Breast epithelium (tissue), 4 donors: Measurements from ENCODE around the gene BDKRB2. TPM values are rescaled to one million over a fixed set of nuclear protein-coding genes. Genes with fewer than 3 reads are reported as not detected.
A peak's percentile ranks its signal among the peaks of the same experiment; 100 is the strongest.

Source experiments
- DNase-seq, 2 donors: peaks; one replicate each; pipeline ENCODE4 v3.0.0-alpha.2; 2019; ENCODE audit warnings: low spot score in 2 of 2
- H3K27ac ChIP-seq, 2 donors: fragments of 200-600 bp; sonication (generic) in 1 of 2; one replicate each; pipeline ENCODE4 v1.5.1; 2016 to 2019; ENCODE audit warnings: mild to moderate bottlenecking in 1 of 2
- H3K27me3 ChIP-seq, 2 donors: fragments of 200-600 bp; sonication (generic) in 1 of 2; one replicate each; pipeline versions ENCODE4 v1.5.1 to v1.6.0; 2017 to 2019; ENCODE audit warnings: control low read depth in 1 of 2, mild to moderate bottlenecking in 1 of 2
- H3K36me3 ChIP-seq: fragments of 200-600 bp; one replicate; pipeline ENCODE4 v1.5.1; 2019
- H3K4me1 ChIP-seq, 2 donors: fragments of 200-600 bp; sonication (generic); one replicate each; pipeline ENCODE4 v1.5.1; 2016 to 2019; ENCODE audit warnings: control low read depth in 1 of 2
- H3K4me3 ChIP-seq, 3 donors: fragments of 200-600 bp; sonication (generic); 1 replicate in 2 of 3; 2 replicates in 1 of 3; pipeline ENCODE4 v1.5.1; 2016 to 2019; ENCODE audit warnings: mild to moderate bottlenecking in 3 of 3, moderate library complexity in 2 of 3
- H3K9me3 ChIP-seq, 2 donors: fragments of 200-600 bp; sonication (generic) in 1 of 2; one replicate each; pipeline ENCODE4 v1.5.1; 2016 to 2019; ENCODE audit warnings: control low read depth in 1 of 2
- CTCF ChIP-seq, 3 donors: fragments of 450-650 bp; IDR thresholded peaks; one replicate each; pipeline ENCODE4 v1.5.1; 2016 to 2017; ENCODE audit warnings: antibody characterized with exemption in 3 of 3, mild to moderate bottlenecking in 3 of 3, moderate library complexity in 3 of 3
- POLR2A ChIP-seq: fragments of 450-650 bp; IDR thresholded peaks from one replicate; pipeline ENCODE4 v1.6.1; 2016; ENCODE audit warnings: antibody characterized with exemption, mild to moderate bottlenecking, moderate library complexity
- POLR2AphosphoS5 ChIP-seq, 3 donors: sonication (generic); formaldehyde crosslinking; IDR thresholded peaks; one replicate each; pipeline ENCODE4 v1.6.1; 2017; ENCODE audit warnings: antibody characterized with exemption in 3 of 3
- intact Hi-C: fragments of 100-400 bp; cut with DNase I; formaldehyde crosslinking; loops from one replicate; pipeline ENCODE4 v1.15.1; 2023; ENCODE audit warnings: low total_unique reads
- total RNA-seq, 3 donors: library from RNA; depleted of rRNA; stranded (reverse); fragments of >200 nt; gene quantifications; one replicate each; pipeline ENCODE4 v1.1.0, GENCODE V29; 2016

The BDKRB2 gene
- total RNA-seq, 3 donors from 2014 or later = 1.1 to 5.6 (median 4.2) TPM

- Histone ChIP-seq H3K9me3 (no peaks in the 10 kb centered on the region), H3K36me3 (no peaks in the 10 kb centered on the region), H3K4me1 (no peaks in the 10 kb centered on the region), H3K27ac (no peak overlapping the region), H3K27me3 (no peaks in the 10 kb centered on the region), H3K4me3 (no peak overlapping the region)
- TF ChIP-seq POLR2A = no peak
- intact Hi-C loops = no loop called here
- DNase-seq = no peak
Measured at GRCh38 chr14:96245710-96246538, 41.3 kb downstream of the BDKRB2 start.

- DNase-seq = no peak
- TF ChIP-seq CTCF (IDR thresholded peaks at IDR 0.05) (no peak), POLR2AphosphoS5 (IDR thresholded peaks at IDR 0.05) (peak in 1 of 3 donors; percentile 29)
- Histone ChIP-seq H3K4me1 (no peaks in the 10 kb centered on the region), H3K27me3 (no peaks in the 10 kb centered on the region), H3K4me3 (no peak overlapping the region), H3K36me3 (no peaks in the 10 kb centered on the region), H3K9me3 (no peaks in the 10 kb centered on the region), H3K27ac (no peak overlapping the region)
- intact Hi-C loops = no loop called here
Measured at GRCh38 chr14:96246539-96246847, 41.9 kb downstream of the BDKRB2 start.

DNA sequence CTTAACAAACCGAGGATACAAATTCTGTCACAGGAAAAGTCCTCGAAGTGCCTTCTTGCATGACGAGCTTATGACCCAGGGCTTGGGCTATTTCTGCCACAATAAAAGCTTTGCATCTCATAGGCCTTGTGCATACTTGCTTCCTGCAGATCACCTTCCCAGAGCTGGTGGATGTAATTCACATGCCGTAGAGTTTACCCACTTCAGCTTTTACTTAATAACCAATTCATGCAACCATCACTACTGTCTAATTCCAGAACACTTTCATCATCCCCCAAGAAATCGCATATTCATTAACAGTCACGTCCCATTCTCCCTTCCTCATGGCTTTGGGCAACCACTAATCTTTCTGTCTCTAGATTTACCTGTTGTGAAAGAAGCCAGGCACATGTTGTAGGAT lies 42.4 kb downstream of the BDKRB2 start:
- H3K4me3 ChIP-seq = no peak overlapping the region
- DNase-seq = no peak
- no peaks in the 10 kb centered on the region for H3K27me3 ChIP-seq
- no peak overlapping the region for H3K27ac ChIP-seq
- TF ChIP-seq POLR2A = no peak
- no peak for TF ChIP-seq POLR2AphosphoS5 (IDR thresholded peaks at IDR 0.05)
- TF ChIP-seq CTCF (IDR thresholded peaks at IDR 0.05) = no peak
- H3K9me3 ChIP-seq = no peaks in the 10 kb centered on the region
- intact Hi-C loops = no loop called here
- no peaks in the 10 kb centered on the region for H3K36me3 ChIP-seq
- H3K4me1 ChIP-seq = no peaks in the 10 kb centered on the region

DNA sequence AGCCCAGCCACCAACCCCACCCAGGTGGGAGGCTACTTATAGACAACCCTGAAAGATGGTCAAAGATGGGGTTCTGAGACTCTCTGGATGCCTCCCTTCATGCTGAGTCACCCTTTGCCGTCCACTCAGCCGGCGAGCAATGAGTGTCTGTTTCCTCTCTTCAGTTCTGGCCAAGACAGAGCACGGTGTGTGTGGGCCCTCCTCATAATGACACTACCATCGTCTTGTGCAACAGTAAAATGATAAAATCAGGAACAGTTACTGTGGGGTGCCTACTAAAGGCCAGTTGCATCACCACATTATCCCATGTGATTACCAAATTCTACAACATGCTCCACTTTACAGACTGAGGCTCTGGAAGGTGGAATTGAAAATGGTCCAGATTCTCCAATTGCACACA lies 44.4 kb downstream of the BDKRB2 start:
- no peaks in the 10 kb centered on the region for H3K4me1 ChIP-seq
- DNase-seq = no peak

GRCh38 chr14:96250485-96250884 lies 45.8 kb downstream of the BDKRB2 start:
- no peak for TF ChIP-seq CTCF (IDR thresholded peaks at IDR 0.05)
- TF ChIP-seq POLR2AphosphoS5 (IDR thresholded peaks at IDR 0.05) = no peak
- no peak for TF ChIP-seq POLR2A
- Histone ChIP-seq H3K27ac (no peak overlapping the region), H3K4me3 (no peak overlapping the region), H3K4me1 (no peaks in the 10 kb centered on the region), H3K9me3 (no peaks in the 10 kb centered on the region), H3K36me3 (no peaks in the 10 kb centered on the region), H3K27me3 (no peaks in the 10 kb centered on the region)
- intact Hi-C loops = no loop called here
- no peak for DNase-seq

More for the DNA sequence above, 44.4 kb downstream of the BDKRB2 start:
- Histone ChIP-seq H3K4me3 (no peak overlapping the region), H3K27me3 (no peaks in the 10 kb centered on the region), H3K36me3 (no peaks in the 10 kb centered on the region), H3K27ac (peak overlapping the region in 1 of 2 donors; percentile 20), H3K9me3 (no peaks in the 10 kb centered on the region)
- intact Hi-C loops = loop anchor here (2.0 kb wide), 1 partner anchor 68 kb away; no protein-coding TSS in a partner anchor
- peak in 1 of 3 donors; percentile 51 for TF ChIP-seq POLR2AphosphoS5 (IDR thresholded peaks at IDR 0.05)
- TF ChIP-seq POLR2A = no peak
- TF ChIP-seq CTCF (IDR thresholded peaks at IDR 0.05) = no peak
